ENCODE results near the gene SACS.
"Not testable (repeated sequence)": the region's sequence is repeated elsewhere in the genome, so short reads cannot be mapped to it uniquely, and the experiment has no call there.

SACS gene

GRCh38 chr13:23453132-23453531 lies 19.6 kb upstream of the SACS start:
- FAIRE-seq = no peak

- no peak for FAIRE-seq
Measured at GRCh38 chr13:23450340-23451046, 17.0 kb upstream of the SACS start.

- FAIRE-seq = no peak
Measured at GRCh38 chr13:23449398-23450162, 16.1 kb upstream of the SACS start.

- no peak for FAIRE-seq
Measured at GRCh38 chr13:23447927-23448326, 14.4 kb upstream of the SACS start.

GRCh38 chr13:23445794-23446193 lies 12.3 kb upstream of the SACS start:
- no peak for FAIRE-seq

- FAIRE-seq = no peak
Measured at GRCh38 chr13:23443878-23444277, 10.4 kb upstream of the SACS start.

- FAIRE-seq = no peak
Measured at GRCh38 chr13:23443110-23443509, 9.6 kb upstream of the SACS start.

GRCh38 chr13:23440821-23441618 lies 7.5 kb upstream of the SACS start:
- FAIRE-seq = no peak

GRCh38 chr13:23440324-23440723 lies 6.8 kb upstream of the SACS start:
- FAIRE-seq = not testable (repeated sequence)

- no peak for FAIRE-seq
Measured at GRCh38 chr13:23437916-23438315, 4.4 kb upstream of the SACS start.

- FAIRE-seq = no peak
Measured at GRCh38 chr13:23436680-23437079, 3.2 kb upstream of the SACS start.

GRCh38 chr13:23434491-23434890 lies 989 bp upstream of the SACS start:
- FAIRE-seq = no peak

- FAIRE-seq = no peak
Measured at GRCh38 chr13:23432626-23433025, 876 bp downstream of the SACS start.

GRCh38 chr13:23430664-23431063 lies 2.8 kb downstream of the SACS start:
- no peak for FAIRE-seq

GRCh38 chr13:23427881-23428528 lies 5.5 kb downstream of the SACS start:
- no peak for FAIRE-seq

- FAIRE-seq = no peak
Measured at GRCh38 chr13:23427342-23427843, 6.1 kb downstream of the SACS start.

GRCh38 chr13:23421596-23421995 lies 11.9 kb downstream of the SACS start:
- FAIRE-seq = no peak

- FAIRE-seq = no peak
Measured at GRCh38 chr13:23418776-23419683, 14.5 kb downstream of the SACS start.

GRCh38 chr13:23414682-23415081 lies 18.8 kb downstream of the SACS start:
- no peak for FAIRE-seq

GRCh38 chr13:23411706-23412105 lies 21.8 kb downstream of the SACS start:
- FAIRE-seq = no peak

GRCh38 chr13:23411220-23411619 lies 22.3 kb downstream of the SACS start:
- no peak for FAIRE-seq

- FAIRE-seq = no peak
Measured at GRCh38 chr13:23408026-23408425, 25.5 kb downstream of the SACS start.
